HEK293 (cell line): ENCODE results near the gene COL19A1.

Experiments used
- CTCF ChIA-PET: fragments of 350-600 bp; formaldehyde crosslinking; extraction: SDS; loops from one replicate; lab custom pipeline; 2021; ENCODE audit warnings: antibody characterized with exemption; lab: Yijun Ruan, JAX
- POLR2A ChIA-PET: fragments of 300-600 bp; formaldehyde crosslinking; extraction: SDS; loops from one replicate; lab custom pipeline; 2020; ENCODE audit warnings: antibody characterized with exemption, inconsistent platforms; lab: Yijun Ruan, JAX
- H3K27ac ChIP-seq: fragments of 200-500 bp; sonication (Bioruptor generic); 2 replicates; pipeline ENCODE4 v1.5.1; 2014; ENCODE audit warnings: low read depth, low read length, control low read depth, inconsistent platforms; ENCODE audit errors: extremely low read depth
- H3K36me3 ChIP-seq, 2 experiments: fragments of 200-500 bp in 1 of 2; sonication (Bioruptor generic) in 1 of 2; 1 replicate in 1 of 2; 2 replicates in 1 of 2; pipeline ENCODE4 v1.5.1; 2014 to 2017; ENCODE audit warnings: inconsistent platforms in 2 of 2, low read length in 2 of 2; ENCODE audit not compliant: control insufficient read depth in 2 of 2, insufficient read depth in 1 of 2
- H3K4me1 ChIP-seq: fragments of 200-500 bp; sonication (Bioruptor generic); 2 replicates; pipeline ENCODE4 v1.5.1; 2014; ENCODE audit warnings: mild to moderate bottlenecking, low read length, inconsistent platforms; ENCODE audit not compliant: control insufficient read depth, insufficient read depth
- H3K4me3 ChIP-seq: 2 replicates; pipeline ENCODE4 v1.5.1; 2011; ENCODE audit warnings: low read depth, mild to moderate bottlenecking, control low read depth, low read length, moderate library complexity
- H3K9me3 ChIP-seq: fragments of 200-500 bp; sonication (Bioruptor generic); 2 replicates; pipeline ENCODE4 v1.5.1; 2014; ENCODE audit warnings: low read depth, low read length, inconsistent platforms; ENCODE audit not compliant: control insufficient read depth, insufficient read depth
- EGR2 ChIP-seq: fragments of 450-650 bp; formaldehyde crosslinking; IDR thresholded peaks from 2 replicates; pipeline ENCODE4 v1.5.1; 2016; ENCODE audit warnings: low read depth, missing biosample characterization, missing genetic modification characterization
- FEZF1 ChIP-seq: fragments of 450-650 bp; formaldehyde crosslinking; IDR thresholded peaks from 2 replicates; pipeline ENCODE4 v1.5.1; 2016; ENCODE audit warnings: missing biosample characterization, missing genetic modification characterization
- GFI1B ChIP-seq: fragments of 450-650 bp; formaldehyde crosslinking; IDR thresholded peaks from 2 replicates; pipeline ENCODE4 v1.5.1; 2016; ENCODE audit warnings: missing biosample characterization, missing genetic modification characterization
- IKZF3 ChIP-seq: fragments of 450-650 bp; IDR thresholded peaks from 2 replicates; pipeline ENCODE4 v1.5.0; 2018; ENCODE audit warnings: missing biosample characterization, mild to moderate bottlenecking, missing genetic modification characterization, moderate library complexity
- KLF8 ChIP-seq: fragments of 450-650 bp; formaldehyde crosslinking; IDR thresholded peaks from 2 replicates; pipeline ENCODE4 v1.5.1; 2016; ENCODE audit warnings: missing biosample characterization, missing genetic modification characterization
- ZBTB20 ChIP-seq: fragments of 450-650 bp; formaldehyde crosslinking; IDR thresholded peaks from 2 replicates; pipeline ENCODE4 v1.5.1; 2016; ENCODE audit warnings: missing biosample characterization, missing genetic modification characterization
- ZBTB48 ChIP-seq: fragments of 450-650 bp; formaldehyde crosslinking; IDR thresholded peaks from 2 replicates; pipeline ENCODE4 v1.5.1; 2016; ENCODE audit warnings: missing biosample characterization, missing genetic modification characterization
- ZBTB8A ChIP-seq: fragments of 450-650 bp; formaldehyde crosslinking; IDR thresholded peaks from 2 replicates; pipeline ENCODE4 v1.5.1; 2016; ENCODE audit warnings: missing biosample characterization, missing genetic modification characterization
- ZIC2 ChIP-seq: fragments of 450-650 bp; formaldehyde crosslinking; IDR thresholded peaks from 2 replicates; pipeline ENCODE4 v1.5.1; 2016; ENCODE audit warnings: missing biosample characterization, missing genetic modification characterization
- ZNF10 ChIP-seq: fragments of 450-650 bp; formaldehyde crosslinking; IDR thresholded peaks from 2 replicates; pipeline ENCODE4 v1.5.1; 2017; ENCODE audit warnings: missing biosample characterization, missing genetic modification characterization
- ZNF292 ChIP-seq: fragments of 450-650 bp; formaldehyde crosslinking; IDR thresholded peaks from 2 replicates; pipeline ENCODE4 v1.5.1; 2016; ENCODE audit warnings: low read depth, missing biosample characterization, missing genetic modification characterization, borderline replicate concordance
- ZNF335 ChIP-seq: fragments of 450-650 bp; formaldehyde crosslinking; conservative IDR thresholded peaks from 2 replicates; pipeline ENCODE4 v1.5.1; 2016; ENCODE audit warnings: missing biosample characterization, missing genetic modification characterization
- ZNF37A ChIP-seq: fragments of 450-650 bp; IDR thresholded peaks from 2 replicates; pipeline ENCODE4 v1.5.1; 2018; ENCODE audit warnings: missing biosample characterization, missing genetic modification characterization
- ZNF394 ChIP-seq: fragments of 450-650 bp; formaldehyde crosslinking; IDR thresholded peaks from 2 replicates; pipeline ENCODE4 v1.5.1; 2016; ENCODE audit warnings: missing biosample characterization, missing genetic modification characterization, mild to moderate bottlenecking, moderate library complexity, borderline replicate concordance
- ZNF433 ChIP-seq: fragments of 450-650 bp; formaldehyde crosslinking; IDR thresholded peaks from 2 replicates; pipeline ENCODE4 v1.5.1; 2016; ENCODE audit warnings: missing biosample characterization, missing genetic modification characterization, low read depth
- ZNF558 ChIP-seq: fragments of 450-650 bp; formaldehyde crosslinking; IDR thresholded peaks from 2 replicates; pipeline ENCODE4 v1.5.1; 2016; ENCODE audit warnings: missing biosample characterization, missing genetic modification characterization
- ZNF660 ChIP-seq: fragments of 450-650 bp; IDR thresholded peaks from 2 replicates; pipeline ENCODE4 v1.5.1; 2018; ENCODE audit warnings: missing biosample characterization, mild to moderate bottlenecking, missing genetic modification characterization
- TF ChIP-seq, protein P1 (sequence below): fragments of 450-650 bp; formaldehyde crosslinking; IDR thresholded peaks from 2 replicates; pipeline ENCODE4 v1.5.1; 2016; ENCODE audit warnings: missing biosample characterization, missing genetic modification characterization
- TF ChIP-seq, protein P2 (sequence below): fragments of 450-650 bp; formaldehyde crosslinking; IDR thresholded peaks from 2 replicates; pipeline ENCODE4 v1.5.1; 2016; ENCODE audit warnings: missing biosample characterization, missing genetic modification characterization
- TF ChIP-seq, protein P3 (sequence below): fragments of 450-650 bp; formaldehyde crosslinking; IDR thresholded peaks from 2 replicates; pipeline ENCODE4 v1.5.1; 2016; ENCODE audit warnings: missing biosample characterization, missing genetic modification characterization, borderline replicate concordance
- TF ChIP-seq, protein P4 (sequence below): fragments of 450-650 bp; formaldehyde crosslinking; IDR thresholded peaks from 2 replicates; pipeline ENCODE4 v1.5.1; 2017; ENCODE audit warnings: missing biosample characterization, missing genetic modification characterization
- TF ChIP-seq, protein P5 (sequence below): fragments of 450-650 bp; formaldehyde crosslinking; IDR thresholded peaks from 2 replicates; pipeline ENCODE4 v1.5.1; 2016; ENCODE audit warnings: missing biosample characterization, missing genetic modification characterization

Gene COL19A1

DNA sequence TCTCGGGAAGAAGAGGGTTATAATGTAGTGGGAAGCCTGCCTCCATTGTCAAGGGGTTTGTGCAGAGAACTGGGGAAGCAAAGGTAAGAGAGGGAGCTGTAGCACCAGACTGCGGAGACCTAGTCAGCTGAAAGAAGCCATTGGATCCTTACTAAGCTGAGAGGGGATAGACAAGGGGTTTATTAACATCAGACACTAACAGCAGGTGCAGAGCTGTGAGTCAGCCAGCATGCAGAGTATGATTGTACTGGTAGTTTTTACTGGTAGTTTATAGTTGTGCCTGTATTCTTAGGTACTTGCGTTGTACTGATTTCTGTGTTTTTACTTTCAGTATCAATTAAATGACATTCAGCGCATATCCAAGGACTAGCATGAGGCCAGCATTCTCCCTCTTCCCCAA is 17.8 kb upstream of the COL19A1 start:
- TF ChIP-seq ZNF335 (tag by site-specific recombination), result peak; percentile 48
- TF ChIP-seq, protein P1, sequence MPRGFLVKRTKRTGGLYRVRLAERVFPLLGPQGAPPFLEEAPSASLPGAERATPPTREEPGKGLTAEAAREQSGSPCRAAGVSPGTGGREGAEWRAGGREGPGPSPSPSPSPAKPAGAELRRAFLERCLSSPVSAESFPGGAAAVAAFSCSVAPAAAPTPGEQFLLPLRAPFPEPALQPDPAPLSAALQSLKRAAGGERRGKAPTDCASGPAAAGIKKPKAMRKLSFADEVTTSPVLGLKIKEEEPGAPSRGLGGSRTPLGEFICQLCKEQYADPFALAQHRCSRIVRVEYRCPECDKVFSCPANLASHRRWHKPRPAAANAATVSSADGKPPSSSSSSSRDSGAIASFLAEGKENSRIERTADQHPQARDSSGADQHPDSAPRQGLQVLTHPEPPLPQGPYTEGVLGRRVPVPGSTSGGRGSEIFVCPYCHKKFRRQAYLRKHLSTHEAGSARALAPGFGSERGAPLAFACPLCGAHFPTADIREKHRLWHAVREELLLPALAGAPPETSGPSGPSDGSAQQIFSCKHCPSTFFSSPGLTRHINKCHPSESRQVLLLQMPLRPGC, result no peak
- H3K4me3 ChIP-seq, result no peak overlapping the region
- POLR2A ChIA-PET, result no interaction called here
- H3K36me3 ChIP-seq, result no peaks in the 10 kb centered on the region
- H3K27ac ChIP-seq, result no peak overlapping the region
- CTCF ChIA-PET, result interaction anchor here (0.6 to 1.3 kb wide), 5 partner anchors 10 to 1211 kb away, joined by 3 to 6 read pairs (median 4); no protein-coding TSS in a partner anchor
- H3K9me3 ChIP-seq, result no peaks in the 10 kb centered on the region
- 0 out of 2 replicates have a peak, but pooled peaks cover 2% of the 10 kb centered on the region for H3K4me1 ChIP-seq

DNA sequence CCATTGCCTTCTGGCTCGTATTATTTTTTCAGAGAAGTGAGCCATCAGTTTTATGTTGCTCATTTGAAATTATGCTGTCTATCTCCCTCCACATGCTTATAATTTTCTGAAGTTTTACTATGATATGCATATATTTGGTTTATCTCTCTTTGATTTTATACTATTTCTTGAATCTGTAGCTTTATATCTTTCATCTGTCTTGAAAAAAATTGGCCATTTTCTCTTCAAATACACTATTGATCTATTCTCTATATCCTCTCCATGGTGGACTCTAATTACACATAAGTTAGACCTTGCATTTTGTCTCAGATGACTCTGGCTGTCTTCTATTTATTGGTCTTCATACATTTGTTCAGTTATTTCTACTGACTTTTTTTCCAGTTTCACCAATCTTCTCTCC is 13.7 kb upstream of the COL19A1 start:
- Histone ChIP-seq H3K9me3 (no peaks in the 10 kb centered on the region), H3K27ac (no peak overlapping the region), H3K4me3 (no peak overlapping the region), H3K36me3 (no peaks in the 10 kb centered on the region), H3K4me1 (0 out of 2 replicates have a peak, but pooled peaks cover 2% of the 10 kb centered on the region)
- POLR2A ChIA-PET, result no interaction called here
- TF ChIP-seq, protein P1, result no peak
- peak; percentile 99 for TF ChIP-seq ZNF558 (tag by site-specific recombination)
- TF ChIP-seq ZNF433 (tag by site-specific recombination), result no peak
- TF ChIP-seq, protein P2, sequence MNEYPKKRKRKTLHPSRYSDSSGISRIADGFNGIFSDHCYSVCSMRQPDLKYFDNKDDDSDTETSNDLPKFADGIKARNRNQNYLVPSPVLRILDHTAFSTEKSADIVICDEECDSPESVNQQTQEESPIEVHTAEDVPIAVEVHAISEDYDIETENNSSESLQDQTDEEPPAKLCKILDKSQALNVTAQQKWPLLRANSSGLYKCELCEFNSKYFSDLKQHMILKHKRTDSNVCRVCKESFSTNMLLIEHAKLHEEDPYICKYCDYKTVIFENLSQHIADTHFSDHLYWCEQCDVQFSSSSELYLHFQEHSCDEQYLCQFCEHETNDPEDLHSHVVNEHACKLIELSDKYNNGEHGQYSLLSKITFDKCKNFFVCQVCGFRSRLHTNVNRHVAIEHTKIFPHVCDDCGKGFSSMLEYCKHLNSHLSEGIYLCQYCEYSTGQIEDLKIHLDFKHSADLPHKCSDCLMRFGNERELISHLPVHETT, result no peak
- TF ChIP-seq, protein P3, sequence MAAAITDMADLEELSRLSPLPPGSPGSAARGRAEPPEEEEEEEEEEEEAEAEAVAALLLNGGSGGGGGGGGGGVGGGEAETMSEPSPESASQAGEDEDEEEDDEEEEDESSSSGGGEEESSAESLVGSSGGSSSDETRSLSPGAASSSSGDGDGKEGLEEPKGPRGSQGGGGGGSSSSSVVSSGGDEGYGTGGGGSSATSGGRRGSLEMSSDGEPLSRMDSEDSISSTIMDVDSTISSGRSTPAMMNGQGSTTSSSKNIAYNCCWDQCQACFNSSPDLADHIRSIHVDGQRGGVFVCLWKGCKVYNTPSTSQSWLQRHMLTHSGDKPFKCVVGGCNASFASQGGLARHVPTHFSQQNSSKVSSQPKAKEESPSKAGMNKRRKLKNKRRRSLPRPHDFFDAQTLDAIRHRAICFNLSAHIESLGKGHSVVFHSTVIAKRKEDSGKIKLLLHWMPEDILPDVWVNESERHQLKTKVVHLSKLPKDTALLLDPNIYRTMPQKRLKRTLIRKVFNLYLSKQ (tag by site-specific recombination), result no peak
- no peak for TF ChIP-seq ZBTB48 (tag by site-specific recombination)
- TF ChIP-seq, all 188 proteins: peak for 1
- CTCF ChIA-PET, result no interaction called here

DNA sequence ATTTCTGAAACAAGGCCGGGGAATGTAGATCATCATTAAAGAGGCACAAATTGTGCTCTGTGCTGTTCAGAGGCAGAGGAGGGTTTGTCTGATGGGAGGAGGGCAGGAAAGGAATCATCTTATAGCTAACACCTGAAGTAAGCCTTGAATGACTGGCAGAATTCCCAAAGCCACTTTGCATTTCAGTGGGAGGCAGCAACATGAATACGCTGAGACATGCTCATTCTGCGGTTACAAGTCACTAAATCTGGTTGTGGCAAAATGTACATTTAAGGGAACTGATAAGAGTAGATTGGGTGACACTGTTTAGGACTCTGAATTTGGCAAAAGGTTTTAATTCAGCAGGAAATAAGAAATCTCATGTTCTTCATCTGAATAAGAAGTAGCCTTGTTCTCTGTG is 4.4 kb upstream of the COL19A1 start:
- ChIA-PET POLR2A (interaction anchor here (0.8 kb wide), 1 partner anchor 65 kb away, joined by 3 read pairs; no protein-coding TSS in a partner anchor), CTCF (interaction anchor here (0.6 to 2.0 kb wide), 4 partner anchors 65 to 241 kb away, joined by 3 to 5 read pairs (median 3); partner anchors contain the start of gene LMBRD1)
- H3K4me1 ChIP-seq, result peaks cover 11% of the 10 kb centered on the region
- no peaks in the 10 kb centered on the region for H3K36me3 ChIP-seq
- no peak overlapping the region for H3K27ac ChIP-seq
- no peaks in the 10 kb centered on the region for H3K9me3 ChIP-seq
- H3K4me3 ChIP-seq, result no peak overlapping the region
- TF ChIP-seq IKZF3 (peak; percentile 81), EGR2 (tag by site-specific recombination) (peak; percentile 31; the same call in 1 of the 2 replicates), FEZF1 (tag by site-specific recombination) (peak; percentile 100), GFI1B (peak; percentile 77; the same call in 1 of the 2 replicates), ZBTB8A (tag by site-specific recombination) (0 out of 2 replicates have a peak, but pooled peaks have one; percentile 32), ZBTB20 (tag by site-specific recombination) (peak; percentile 90), ZNF660 (tag by site-specific recombination) (peak; percentile 27; the same call in 1 of the 2 replicates), KLF8 (tag by site-specific recombination) (peak; percentile 55; the same call in 1 of the 2 replicates), ZNF292 (no peak), ZNF394 (tag by site-specific recombination) (peak; percentile 38; the same call in 1 of the 2 replicates), ZIC2 (tag by site-specific recombination) (no peak), ZNF37A (tag by site-specific recombination) (no peak), ZNF10 (0 out of 2 replicates have a peak, but pooled peaks have one; percentile 61)
- TF ChIP-seq, protein P4, sequence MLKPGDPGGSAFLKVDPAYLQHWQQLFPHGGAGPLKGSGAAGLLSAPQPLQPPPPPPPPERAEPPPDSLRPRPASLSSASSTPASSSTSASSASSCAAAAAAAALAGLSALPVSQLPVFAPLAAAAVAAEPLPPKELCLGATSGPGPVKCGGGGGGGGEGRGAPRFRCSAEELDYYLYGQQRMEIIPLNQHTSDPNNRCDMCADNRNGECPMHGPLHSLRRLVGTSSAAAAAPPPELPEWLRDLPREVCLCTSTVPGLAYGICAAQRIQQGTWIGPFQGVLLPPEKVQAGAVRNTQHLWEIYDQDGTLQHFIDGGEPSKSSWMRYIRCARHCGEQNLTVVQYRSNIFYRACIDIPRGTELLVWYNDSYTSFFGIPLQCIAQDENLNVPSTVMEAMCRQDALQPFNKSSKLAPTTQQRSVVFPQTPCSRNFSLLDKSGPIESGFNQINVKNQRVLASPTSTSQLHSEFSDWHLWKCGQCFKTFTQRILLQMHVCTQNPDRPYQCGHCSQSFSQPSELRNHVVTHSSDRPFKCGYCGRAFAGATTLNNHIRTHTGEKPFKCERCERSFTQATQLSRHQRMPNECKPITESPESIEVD (tag by site-specific recombination), result peak; percentile 84
- TF ChIP-seq, protein P5, sequence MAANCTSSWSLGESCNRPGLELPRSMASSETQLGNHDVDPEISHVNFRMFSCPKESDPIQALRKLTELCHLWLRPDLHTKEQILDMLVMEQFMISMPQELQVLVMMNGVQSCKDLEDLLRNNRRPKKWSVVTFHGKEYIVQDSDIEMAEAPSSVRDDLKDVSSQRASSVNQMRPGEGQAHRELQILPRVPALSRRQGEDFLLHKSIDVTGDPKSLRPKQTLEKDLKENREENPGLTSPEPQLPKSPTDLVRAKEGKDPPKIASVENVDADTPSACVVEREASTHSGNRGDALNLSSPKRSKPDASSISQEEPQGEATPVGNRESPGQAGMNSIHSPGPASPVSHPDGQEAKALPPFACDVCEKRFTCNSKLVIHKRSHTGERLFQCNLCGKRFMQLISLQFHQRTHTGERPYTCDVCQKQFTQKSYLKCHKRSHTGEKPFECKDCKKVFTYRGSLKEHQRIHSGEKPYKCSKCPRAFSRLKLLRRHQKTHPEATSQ (tag by site-specific recombination), result no peak
